Fibroblast of peridontal ligament (primary cell): ENCODE measurements around the gene GLRX.
"Not testable (repeated sequence)": the region's sequence is repeated elsewhere in the genome, so short reads cannot be mapped to it uniquely, and the experiment has no call there.

Source experiments
- DNase-seq: peaks from one replicate; pipeline ENCODE4 v3.0.0-alpha.2; 2010; ENCODE audit errors: extremely low read depth

The GLRX gene

DNA sequence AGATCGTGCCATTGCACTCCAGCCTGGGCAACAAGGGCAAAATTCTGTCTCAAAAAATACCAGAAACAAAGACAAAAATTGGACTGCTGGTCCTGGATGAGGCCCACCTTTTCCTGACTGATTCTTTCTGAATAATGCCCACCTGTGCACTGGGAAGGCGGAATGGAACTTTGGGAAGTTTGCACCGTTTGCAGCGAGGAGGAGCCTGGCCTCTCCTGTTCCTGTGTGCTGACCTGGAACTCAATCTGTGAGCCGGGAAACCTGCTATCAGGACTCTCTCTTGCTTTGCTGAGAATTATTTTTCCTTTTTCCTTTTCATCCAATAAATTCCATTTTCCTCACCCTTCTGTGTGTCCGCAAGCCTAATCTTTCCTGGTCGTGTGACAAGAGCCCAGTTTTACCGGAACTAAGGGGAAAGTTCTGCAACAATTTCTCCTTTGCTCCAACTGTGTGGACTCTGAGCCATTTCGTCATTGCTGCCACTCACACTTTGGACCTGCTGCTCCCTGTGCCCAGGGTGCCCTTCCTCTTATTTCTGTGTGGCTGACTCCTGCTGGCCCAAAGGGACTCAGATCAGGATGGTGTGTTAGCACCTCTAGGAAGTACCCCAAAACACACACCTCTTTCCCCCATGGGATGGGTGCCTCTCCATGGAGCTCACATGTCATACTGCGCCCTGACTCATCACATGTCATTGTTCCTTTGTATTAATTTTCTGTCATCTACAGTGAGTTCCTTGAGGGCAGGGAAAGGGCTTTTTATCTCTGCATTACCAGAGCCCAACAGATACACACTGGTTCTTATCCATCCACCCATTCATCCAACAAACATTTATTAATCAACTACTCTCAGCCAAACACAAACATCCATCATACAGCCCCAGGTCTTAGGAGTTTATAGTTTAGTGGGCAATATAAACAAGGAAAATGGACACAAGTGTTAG lies 4.7 kb upstream of the GLRX start:
- no peak for DNase-seq

DNA sequence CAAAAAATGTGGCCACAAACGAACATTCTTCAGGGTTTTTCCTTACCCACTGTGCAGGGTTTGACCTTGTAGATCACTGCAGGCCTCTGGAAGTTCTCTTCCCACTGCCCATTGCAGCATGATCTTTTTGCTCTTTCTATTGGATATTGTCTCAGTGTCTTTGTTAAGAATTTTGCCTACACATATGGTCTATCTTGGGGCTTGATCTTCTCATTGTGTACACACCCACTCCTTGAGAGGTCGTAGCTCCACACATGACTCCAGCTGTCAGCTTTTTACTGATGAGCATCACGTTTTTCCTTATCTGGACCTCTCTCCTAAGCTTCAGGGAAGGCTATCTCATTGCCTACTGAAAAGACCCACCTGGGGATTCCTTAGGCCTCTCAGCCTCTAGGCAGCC lies 3.0 kb upstream of the GLRX start:
- DNase-seq = no peak

DNA sequence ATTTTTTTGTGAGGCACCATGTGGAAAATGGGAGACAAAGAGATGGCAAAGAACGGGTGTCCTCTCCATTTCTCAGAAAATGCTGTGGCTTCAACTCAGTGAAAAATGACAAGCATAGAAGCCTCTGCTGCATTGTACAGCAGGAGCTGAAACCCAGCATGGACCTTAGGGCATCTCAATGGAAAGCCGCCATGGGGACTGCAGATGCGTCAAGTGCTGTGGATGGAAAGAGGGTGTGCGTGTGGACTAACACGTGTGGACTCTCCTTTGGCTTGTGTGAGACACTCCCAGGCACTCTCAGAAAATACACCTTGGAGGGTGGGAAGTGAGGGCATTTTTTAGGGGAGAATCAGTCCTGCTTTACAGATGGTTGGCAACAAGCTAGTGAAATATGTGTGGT lies 2.2 kb upstream of the GLRX start:
- DNase-seq = no peak

DNA sequence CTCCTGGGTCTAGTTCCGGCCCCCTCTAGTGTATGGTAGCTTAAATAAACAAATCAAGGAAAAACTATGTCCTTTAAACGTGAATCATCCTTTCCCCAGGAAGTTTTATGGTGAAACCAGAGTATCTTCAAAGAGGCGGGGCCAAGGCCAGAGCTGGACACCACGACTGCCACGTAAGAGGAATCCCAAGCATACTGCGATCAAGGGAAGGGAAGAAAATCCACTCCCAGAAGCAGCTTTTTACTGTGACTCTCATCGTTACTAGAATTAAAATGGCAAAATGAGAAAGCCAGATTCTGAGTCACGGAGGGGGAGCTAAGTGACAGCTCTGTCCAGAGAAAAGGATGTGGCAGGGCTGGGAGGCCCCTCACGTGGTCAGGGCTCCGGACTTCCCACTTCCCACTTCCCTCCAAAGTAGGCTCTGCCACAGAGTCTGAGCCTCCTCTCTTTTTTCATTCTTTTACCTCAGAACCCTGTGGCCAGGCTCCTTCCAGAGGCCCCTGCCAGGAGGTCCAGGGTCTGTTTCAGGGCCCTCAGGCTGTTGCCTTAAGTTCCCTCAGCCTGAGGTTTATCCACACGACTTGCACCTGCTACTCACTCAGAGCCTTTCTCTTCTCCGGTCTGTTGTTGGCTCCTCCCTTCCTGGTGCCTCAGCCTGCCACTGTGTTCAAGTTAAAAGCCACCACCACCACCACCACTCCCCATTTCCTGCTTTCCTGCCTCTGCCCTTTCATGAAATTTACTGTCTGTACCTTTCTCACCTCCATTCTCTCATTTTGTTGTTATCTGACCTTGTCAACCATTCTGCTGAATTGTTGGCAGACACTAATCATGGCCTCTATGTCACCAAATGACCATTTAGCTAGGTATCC lies 1.4 kb upstream of the GLRX start:
- peak; percentile 98 for DNase-seq

DNA sequence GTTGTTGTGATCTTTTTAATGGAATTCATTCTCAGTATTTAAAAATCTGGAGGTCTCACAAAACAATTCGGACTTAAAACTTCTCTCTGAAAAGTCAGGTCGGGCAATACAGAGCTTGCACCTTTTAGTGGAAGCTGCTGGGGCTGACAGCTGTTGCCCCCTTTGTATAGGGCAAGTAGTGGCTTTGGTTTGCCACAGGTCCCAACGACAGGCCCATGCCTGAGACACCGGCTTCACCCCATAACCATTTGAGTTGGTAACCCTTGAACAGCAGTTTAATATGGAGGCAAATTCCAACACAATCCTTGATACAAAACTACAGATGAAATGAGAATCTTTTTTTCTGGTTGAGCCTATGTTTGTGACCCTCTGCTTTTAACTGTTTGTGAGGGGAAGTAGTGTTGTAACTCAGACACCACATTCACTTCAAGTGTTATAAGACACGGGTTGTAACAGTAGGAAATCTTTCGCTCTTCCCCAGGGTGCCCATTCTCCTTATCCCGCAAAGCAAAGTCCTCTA lies 752 bp upstream of the GLRX start:
- DNase-seq = no peak

DNA sequence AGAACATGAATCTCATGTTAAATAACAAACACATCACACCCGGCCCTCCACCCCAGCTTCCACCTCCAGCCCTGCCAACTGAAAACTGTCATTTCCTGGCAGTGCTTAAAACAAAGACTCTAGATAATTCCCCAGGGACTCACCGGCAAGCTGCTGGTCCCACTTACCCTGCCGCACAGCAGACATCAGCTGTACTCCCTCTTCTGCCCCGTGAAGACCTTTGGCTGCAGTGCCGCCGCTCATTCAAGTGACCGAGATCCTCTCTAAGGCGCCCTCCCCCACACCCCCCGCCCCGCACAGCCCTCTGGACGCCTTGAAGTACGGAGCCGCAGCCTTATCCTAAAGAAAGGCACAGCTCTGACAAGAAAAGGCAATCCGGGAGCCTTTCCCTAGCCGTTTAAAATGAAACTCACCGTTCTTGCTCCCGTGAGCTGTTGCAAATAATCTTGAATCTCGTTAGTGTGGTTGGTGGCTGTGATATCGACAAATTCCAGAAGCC lies 434 bp downstream of the GLRX start:
- DNase-seq = peak; percentile 54

DNA sequence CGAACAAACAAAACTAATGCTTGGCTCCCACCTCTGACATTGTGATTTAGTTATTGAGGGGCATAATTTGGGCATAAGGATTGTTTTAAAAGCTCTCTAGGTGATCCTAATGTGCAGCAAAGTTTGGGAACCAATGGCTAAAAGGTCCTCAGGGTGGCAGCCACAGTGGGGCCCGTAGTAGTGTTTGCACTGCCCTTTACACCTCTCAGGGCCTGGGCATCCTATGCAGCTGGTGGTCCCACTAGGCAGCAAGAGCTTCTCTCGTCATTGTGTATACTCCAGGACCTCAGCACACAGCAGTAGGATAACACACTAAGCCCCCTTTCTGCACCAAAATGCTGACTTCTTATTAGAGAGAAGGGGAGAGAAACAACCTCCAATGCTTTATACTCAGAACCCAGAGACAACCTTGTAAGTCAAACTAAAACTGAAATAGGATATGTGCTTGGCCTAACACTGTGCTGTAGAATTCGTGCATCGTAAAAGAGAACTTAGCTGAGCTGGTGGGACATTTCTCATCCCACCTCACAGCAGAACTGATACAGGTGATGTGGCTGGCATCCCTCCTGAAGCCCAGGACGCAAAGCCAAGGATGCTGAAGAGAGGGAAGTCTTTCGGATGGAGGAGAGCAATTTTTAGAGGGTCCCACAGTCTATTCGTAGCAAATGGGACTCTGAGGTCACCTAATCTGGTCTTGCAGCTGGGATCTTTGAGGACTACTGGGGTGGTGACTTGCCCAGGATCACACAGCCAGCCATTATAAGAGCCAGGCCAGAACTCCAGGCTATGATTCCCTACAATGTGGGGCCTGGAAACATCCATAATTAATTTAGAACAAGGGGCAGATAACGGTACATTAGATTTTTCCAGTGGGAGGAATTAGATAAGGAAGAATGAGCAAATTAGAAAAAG lies 1.2 kb downstream of the GLRX start:
- DNase-seq = no peak

DNA sequence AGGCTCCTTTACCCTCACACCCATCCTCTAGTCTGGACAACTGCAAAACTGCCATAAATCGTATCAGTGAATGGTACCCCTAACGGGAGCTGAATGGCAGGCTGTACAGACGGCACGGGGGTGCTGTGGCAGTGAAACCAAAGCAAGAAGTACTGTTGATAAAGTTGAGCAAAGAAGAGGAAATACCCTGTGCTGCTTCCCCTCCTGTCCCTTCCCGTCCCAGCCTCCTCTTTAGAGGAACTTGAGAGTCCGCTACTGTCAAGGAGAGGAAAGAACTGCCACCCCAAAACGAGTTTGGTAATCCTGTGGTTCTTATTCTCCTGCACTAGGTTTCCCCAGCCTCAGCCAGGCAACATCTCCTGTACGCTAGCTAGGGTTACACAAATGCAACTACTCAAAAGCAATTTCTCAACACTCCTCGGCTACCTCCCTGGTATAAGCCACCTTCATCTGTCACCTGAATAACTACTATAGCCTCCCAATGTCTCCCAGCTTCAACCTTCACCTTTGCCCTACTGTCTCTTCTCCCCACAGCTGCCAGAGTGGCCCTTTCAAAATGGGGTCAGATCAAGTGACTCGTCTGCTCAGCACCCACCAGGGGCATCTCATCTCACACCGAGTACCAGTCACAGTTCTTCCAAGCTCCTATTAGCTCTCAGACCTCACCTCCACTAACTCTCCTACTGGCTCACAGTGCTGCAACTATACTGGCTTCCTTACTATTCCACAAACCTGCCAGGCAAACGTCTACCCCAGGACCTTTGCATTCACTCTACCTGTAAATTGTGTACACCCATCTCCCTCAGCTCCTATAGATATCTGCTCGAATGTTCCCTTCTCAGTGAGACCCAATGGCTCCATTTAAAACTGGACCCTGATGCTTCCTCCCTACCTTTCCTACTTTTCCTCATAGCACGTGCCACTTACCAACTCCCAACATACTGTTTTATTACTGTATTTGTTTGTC lies 4.1 kb downstream of the GLRX start:
- DNase-seq = no peak

DNA sequence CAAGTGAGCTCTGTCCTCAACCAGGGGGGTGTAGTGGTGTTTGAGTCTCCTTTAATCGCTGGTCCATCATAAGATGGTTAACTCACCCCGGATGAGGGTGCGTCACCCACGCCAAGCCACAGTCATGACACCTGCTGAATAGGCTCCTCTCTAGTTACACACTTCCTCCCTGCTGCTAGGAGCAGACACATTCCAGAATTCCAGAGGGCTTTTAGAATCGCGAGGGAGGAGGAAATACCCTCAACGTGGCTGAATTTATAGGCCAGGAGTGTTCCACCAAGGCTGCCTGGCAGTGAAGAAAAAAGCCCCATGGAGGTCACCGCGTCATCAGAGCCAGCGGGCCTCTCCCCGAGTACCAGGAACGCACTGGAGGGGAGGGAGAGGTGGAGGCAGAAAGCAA lies 5.1 kb downstream of the GLRX start:
- no peak for DNase-seq

DNA sequence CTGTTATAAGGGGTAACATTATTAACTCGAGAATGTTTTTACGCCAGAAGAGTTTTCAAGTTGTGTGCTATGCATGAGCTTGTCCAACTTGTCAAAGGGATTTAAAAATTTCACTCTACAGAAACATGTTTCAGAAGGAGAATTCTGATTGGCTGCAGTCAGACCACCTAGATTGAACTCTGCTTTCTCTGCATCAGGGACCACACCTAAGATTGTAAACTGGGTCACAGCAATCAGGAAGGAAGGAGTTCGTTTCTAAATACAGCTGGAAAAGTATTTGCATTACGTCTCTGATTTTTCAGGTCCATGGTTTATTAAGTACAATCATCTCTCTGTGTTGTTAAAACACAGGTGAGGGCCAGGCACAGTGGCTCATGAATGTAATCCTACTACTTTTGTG lies 5.8 kb downstream of the GLRX start:
- DNase-seq = no peak

DNA sequence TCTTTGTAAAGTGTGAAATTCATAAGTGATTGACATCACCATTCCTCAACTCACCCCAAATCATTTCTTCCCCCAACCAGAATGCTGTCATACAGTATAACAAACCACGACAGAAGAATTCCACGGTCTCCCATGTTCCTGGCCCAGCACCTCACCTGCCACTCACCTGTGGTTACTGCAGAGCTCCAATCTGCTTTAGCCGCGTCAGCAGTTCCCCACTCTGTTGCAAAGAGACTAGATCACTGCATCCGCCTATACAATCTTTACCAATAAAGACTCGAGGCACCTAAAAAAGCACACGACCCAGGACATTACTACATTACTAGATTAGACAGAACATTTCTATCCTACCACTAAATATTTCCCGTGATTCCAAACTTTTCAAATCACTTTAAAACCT lies 6.2 kb downstream of the GLRX start:
- no peak for DNase-seq

DNA sequence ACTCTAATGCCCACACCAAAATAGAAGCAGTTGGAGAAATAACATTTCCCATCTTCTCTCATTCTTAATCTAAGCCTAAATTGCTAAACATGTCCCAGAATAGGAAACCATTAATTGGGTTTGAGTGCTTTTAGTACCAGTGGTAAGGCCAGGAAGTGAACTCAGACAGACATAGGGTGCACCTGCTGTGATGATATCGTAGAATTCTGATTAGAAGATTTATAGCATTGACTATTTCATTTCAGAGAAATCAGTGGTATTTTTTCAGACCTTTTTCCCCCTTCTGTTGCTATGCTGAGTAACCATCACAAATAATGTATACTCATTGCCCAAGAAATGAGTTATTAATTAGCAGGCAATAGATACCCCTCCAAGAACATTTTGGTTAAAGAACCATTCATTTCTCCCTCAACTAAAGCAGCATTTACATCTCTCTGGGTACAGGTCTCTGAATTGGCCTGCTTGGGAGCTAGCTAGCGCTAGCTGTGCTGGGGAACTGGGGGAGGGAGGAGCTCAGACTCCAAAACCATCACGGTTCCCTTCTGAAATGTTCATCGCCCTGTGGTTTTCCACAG lies 7.3 kb downstream of the GLRX start:
- no peak for DNase-seq

DNA sequence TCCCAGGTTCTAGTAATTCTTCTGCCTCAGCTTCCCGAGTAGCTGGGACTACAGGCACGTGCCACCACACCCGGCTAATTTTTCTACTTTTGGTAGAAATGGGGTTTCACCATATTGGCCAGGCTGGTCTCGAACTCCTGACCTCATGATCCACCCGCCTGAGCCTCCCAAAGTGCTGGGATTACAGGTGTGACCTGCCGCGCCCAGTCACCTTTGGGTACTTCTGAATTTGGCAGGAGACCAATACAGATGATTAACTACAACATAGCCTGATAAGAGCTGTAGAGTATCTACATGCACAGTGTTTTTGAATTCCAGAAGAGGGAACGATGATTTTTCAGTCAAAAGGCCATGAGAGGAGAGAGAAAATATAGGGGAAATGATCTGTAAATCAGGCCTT lies 9.5 kb downstream of the GLRX start:
- DNase-seq = not testable (repeated sequence)

DNA sequence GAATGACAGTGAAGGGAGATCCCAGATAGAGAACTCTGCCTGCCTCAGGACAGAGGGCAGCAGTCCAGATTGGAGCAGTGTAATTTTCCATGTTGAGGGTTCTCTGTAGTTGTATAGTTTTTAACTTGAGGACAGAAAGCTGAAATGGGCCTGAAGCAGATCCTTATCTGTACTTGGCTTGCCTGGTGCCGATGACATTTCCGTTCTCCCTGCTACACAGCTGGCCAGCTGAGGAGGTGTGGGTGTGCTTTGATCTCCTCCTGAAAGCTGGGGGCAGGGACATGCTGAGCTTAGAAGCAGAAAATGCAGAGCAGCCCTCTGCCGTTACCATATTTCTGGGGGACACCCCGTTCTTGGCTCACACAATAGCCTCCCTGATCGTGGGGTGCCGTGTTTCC lies 10.5 kb downstream of the GLRX start:
- DNase-seq = no peak

DNA sequence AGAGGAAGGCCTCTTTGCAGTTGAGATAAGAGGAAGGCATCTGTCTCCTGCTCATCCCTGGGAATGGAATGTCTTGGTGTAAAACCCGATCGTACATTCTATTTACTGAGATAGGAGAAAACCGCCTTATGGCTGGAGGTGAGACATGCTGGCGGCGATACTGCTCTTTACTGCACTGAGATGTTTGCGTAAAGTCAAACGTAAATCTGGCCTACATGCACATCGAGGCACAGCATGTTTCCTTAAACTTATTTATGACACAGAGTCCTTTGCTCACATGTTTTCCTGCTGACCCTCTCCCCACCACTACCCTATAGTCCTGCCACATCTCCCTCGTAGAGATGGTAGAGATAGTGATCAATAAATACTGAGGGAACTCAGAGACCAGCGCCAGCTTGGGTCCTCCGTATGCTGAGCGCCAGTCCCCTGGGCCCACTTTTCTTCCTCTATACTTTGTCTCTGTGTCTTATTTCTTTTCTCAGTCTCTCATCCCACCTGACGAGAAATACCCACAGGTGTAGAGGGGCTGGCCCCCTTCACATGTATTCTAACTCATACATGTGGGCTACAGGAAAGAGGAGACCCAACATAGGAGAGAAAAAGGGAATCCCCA lies 11.0 kb downstream of the GLRX start:
- not testable (repeated sequence) for DNase-seq

DNA sequence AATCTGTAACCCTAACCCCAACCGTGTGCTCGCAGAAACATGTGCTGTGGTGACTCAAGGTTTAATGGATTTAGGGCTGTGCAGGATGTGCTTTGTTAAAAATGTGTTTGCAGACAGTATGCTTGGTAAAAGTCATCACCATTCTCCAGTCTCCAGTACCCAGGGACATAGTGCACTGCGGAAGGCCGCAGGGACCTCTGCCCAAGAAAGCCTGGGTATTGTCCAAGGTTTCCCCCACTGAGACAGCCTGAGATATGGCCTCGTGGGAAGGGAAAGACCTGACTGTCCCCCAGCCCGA lies 11.5 kb downstream of the GLRX start:
- peak; percentile 30 for DNase-seq

DNA sequence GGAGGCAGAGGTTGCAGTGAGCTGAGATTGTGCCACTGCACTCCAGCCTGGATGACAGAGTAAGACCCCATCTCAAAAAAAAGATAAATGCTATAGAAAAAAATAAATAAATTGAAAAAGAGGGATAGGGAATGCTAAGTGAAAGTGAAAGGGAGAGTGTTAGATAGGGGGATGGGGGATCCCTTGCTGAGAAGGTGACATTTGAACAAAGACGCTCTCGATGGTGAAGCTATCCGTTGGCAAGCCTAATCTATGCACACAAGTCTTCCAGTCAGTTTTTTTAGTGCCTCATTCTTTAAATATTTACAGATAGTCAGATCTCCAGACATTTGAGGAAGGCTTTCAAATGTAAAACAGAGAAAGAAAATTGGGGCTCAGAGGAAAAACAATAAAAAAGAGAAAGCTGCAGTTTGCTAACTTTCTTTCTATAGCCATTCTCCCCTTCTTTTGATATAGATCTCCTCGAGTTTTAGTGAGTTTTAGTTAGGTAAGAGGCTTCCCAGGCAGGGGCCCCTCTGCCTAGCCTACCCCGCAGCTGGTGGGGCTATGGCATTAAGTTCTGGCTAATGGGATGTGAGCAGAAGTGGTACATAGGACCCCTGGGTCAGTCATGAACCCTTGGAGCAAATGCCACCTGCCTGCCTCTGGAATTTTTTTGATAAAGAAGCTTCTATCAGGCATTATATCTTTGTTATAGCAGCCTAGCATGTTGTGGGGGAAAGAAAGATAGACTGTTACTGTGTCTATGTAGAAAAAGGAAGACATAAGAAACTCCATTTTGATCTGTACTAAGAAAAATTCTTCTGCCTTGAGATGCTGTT lies 12.0 kb downstream of the GLRX start:
- DNase-seq = peak; percentile 38

DNA sequence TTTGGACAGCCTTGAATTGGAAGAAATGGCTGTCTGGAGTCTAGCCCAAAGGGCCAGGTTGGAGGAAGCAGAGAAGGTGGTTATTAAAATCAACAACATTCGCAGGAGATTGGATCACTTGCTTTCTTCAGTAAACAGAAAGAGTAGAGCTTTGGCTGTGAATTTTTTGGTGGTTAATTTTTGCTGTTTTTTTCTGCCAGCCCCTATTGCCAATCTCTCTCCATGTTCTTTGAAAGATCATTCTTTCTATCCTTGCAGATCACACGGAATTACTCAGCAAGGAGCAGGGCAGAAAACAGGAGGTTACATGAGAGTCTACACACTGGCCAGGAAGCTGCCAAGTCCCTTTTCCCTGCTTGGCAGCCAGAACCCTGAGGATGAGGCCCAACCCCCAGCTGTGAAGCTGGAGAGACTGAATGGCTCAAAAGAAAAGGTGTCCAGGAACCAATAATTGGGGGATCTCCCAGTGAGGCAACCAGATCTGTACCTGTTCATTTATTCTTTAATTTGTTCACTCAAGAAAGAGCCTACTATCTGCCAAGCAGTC lies 13.0 kb downstream of the GLRX start:
- DNase-seq = peak; percentile 64
